Raji (cell line): ENCODE data around the gene TXNRD2.

Experiments used
- POLR2A ChIP-seq: IDR thresholded peaks from 2 replicates; pipeline ENCODE4 v1.6.1; 2011; ENCODE audit warnings: low read depth, low read length, control low read depth; ENCODE audit not compliant: insufficient read depth

The TXNRD2 gene

DNA sequence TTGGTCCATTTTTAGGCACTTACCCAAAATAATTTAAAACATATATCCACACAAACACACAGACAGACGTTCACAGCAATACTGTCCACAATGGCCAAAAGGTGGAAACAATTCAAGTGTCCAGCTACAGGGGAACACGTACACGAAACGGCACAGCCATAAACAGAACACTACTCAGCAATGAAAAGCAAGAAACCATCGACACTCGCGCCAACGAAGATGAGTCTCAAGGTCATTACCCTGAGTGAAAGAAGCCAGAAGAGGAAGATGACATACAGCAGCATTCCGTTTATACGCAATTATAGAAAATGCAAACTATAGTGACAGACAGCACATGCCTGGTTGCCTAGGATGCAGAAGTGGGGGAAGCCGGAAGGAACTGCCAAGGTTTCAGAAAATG is 13.4 kb downstream of the TXNRD2 start:
- no peak for TF ChIP-seq POLR2A

DNA sequence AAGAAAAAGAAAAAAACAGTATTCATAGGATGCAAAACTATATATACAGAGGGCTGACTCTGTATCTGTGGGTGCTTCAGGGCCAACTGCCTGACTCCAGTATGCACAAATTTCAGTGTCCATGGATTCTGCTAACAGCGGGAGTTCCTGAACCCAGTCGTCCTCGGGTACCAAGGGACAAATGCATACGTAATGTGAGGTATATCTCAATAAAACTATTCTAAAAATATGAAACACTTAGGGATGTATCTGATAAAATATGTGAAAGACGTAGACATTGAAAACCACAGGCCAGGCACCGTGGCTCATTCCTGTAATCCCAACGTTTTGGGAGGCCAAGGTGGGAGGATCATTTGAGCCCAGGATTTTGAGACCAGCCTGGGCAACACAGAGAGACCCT is 13.9 kb downstream of the TXNRD2 start:
- no peak for TF ChIP-seq POLR2A

DNA sequence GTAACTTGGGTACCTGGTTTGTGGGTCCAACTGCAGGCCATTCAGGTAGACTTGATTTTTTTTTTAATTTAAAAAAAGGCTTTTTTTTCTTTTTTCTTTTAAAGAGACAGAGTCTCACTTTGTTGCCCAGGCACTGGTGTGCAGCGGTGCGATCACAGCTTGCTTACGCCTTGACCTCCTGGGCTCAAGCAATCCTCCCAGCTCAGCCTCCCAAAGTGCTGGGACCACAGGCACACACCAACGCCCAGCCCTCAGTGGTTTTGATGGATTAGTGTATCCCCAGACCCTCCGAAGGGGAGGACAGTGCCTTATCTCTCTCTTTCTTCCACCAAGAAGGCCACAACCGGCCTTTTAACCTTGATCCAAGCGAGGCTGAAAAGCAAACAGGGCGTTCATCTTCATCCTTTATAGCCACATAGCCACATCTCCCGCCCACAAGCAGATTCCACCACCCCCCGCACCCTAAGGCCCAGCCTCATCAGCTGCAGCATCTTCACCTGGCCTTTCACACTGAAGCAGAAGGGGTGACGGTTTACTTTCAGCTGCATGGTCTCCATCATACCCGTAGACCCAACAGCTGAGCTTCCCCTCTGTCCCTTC is 17.6 kb downstream of the TXNRD2 start:
- no peak for TF ChIP-seq POLR2A

DNA sequence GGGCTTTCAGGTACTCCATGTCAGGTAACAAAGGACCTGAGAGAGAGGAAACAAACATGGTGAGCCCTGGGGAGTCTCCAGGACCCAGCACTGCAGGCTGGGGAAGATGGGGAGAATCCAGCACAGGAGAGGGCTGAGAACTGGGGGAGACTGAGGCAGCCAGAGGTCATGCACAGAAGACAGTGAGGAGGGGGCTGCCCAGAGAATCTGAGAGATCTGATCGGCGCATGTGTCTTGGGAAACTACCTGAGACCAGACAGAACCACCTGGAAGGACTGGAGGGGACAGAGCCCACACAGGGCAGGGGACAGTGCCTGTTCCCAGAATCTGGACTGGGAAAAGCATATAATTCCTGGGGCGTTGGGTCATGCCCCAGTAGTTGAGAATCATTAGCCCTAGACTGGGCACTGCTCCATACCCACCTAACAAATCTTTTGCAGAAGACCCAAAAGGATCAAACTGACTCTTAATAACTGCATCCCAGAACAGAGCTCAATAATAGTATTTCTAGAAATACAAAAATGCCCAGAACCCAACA is 20.0 kb downstream of the TXNRD2 start:
- TF ChIP-seq POLR2A = no peak

DNA sequence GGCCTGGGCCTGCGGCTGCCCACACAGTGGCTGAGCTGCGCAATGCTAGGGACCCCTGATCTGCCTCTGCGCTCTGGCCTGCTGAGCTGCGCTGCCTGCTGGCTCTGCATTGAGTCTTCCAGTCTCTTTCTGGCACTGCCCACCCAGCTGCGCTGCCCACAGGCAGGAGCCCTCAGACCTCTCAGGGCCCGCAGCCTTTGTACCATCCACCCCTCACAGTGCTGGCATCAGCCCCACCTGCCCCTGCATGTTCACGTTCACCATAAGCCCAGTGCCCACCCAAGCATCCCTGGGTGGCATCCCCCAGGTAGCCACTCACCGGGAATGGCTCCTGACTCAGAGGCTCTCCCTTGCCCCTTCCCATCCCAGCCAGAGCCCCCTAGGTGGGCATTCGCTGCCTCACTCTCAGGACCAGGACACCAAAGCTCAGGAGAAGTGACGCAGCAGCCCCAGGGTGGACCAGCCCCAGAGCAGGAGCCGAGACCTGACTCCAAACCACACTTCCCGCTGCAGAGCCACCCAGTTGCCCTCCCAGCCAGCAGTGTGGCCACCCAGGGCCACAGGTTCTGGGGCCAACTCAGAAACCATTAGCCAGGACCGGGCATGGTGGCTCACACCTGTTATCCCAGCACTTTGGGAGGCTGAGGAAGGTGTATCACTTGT is 21.8 kb downstream of the TXNRD2 start:
- no peak for TF ChIP-seq POLR2A

DNA sequence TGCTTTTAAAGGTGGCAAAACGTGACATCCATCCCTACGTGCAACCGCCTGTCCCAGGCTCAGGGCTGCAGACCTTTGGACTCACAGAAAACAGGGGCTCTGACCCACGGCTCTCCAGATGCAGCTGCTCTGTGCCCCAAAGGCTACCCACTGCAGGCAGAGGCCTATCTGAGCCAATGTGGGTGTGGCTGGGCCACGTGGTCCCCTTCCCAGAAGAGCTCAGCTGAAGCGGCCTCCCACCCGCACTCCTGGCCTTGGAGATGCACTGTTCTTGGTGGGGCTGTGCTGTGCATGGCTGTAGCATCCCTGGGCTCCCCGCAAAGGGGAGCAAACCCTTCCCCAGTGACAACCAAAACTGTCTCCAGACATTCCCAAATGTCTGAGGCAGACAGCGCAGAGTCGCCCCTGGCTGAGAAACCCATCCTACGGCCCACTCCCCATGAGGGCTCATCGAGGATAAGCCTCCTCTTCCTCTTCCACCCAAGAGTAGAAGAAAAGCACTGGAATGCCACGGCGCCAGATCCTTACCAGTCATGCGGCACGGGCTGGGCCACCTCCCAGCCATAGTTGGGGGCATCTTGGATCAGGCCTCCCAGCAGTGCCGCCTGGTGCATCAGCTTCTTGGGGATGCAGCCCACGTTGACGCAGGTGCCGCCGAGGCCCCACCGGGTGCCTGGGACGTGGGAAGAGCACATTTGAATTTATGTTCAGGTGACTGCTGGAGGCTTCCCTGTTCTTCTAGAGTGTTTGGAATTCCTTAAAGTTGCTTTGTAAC is 23.1 kb downstream of the TXNRD2 start:
- no peak for TF ChIP-seq POLR2A

DNA sequence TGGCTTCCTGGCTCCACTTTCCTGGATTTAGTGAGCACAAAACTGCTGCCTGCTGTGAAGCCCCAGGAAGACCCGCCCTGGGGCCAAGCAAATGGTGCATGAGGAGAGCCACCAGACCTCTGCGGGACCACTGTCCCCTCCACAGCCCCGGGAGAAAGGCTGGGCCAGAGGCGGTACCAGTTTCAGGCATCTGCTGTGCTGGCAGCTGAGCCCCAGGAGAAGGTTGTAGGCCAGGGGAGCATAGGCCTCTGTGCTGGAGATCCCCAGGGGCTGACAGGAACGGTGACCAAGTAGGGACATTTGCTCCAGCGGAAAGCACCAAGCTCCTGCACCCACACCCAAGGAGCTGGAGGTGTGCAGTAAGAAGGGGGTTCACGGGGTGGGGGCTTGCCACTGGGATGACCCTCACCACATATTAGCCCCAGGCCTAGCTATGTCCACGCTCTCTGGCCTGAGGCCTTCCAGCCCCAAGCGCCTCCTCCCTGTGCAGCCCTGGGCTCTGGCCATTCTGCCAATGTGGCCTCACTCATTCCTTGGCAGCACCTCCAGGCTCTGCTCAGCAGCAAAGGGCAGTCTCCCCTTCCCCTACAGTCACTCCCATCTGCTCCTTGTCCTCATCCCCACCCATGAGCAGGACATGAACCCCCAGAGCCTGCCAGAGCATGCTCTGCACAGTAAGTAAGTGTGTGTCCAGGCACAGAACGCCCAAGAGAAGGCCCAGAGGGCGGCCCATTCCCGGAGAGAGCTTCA is 24.1 kb downstream of the TXNRD2 start:
- TF ChIP-seq POLR2A = no peak

DNA sequence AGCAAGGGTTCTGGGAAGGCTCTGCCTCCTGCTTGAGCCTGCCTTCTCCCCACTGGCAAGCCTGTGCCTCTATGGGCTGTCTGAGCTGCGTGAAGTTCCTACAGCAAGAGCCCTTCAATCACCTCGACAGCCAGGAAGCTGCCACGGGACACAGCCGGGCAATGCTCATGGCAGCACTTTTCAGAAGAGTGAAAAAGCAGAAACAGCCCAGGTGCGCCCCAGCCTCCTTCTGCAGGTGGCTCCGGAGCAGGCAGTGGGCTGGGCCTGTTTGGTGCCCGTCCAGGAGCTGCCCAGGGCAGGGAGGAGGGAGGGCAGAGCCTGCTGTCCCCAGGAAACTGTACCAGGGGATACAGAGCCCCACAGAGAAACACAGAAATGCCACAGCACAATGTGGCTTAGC is 24.7 kb downstream of the TXNRD2 start:
- TF ChIP-seq POLR2A = no peak

DNA sequence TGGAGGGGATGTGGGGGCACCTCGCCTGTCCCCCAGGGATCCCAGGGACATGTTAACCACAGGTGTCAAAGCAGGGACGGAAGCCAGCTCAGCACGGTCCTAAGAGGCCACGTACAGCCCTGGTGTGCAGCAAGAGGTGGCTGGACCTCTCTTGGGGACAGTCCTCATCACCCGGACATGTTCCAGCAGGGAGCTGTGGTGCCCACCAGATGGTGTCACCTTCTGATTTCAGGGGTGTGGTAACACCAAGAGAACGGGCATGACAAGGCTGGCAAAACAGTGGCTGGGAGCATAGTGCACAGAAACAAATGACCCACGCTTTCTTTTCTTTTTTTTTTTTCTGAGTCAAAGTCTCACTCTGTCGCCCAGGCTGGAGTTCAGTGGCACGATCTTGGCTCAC is 25.6 kb downstream of the TXNRD2 start:
- no peak for TF ChIP-seq POLR2A

DNA sequence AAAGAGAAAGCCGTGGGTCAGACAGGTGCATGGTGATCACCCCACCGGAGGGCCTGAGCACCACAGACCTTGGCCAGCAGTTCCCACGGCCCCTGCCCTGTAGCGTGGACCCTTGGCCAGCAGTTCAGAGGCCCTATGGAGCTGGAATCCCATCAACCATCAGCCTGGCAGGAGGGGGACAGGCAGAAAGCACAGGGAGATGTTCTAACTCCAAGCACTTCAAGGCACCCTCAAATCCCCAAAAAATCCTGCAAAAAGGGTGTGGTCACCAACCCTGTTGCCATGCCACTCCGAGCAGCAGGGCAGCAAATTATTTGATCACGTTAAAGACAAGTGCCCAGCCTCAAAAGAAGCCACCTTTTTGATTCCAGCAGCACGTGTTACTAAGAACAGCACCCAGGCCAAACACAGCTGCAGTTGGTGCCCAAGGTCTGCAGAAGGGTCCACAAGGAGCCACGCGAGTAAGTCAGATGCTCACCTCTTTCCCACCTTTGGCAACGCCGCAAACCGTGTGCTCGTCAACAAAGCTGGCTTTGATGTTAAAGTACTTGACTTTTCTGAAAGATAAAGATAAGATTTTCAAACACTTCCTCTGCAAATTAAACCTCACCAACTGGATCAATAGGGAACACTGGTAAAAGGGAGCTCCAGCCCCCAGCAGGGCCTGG is 26.2 kb downstream of the TXNRD2 start:
- no peak for TF ChIP-seq POLR2A

DNA sequence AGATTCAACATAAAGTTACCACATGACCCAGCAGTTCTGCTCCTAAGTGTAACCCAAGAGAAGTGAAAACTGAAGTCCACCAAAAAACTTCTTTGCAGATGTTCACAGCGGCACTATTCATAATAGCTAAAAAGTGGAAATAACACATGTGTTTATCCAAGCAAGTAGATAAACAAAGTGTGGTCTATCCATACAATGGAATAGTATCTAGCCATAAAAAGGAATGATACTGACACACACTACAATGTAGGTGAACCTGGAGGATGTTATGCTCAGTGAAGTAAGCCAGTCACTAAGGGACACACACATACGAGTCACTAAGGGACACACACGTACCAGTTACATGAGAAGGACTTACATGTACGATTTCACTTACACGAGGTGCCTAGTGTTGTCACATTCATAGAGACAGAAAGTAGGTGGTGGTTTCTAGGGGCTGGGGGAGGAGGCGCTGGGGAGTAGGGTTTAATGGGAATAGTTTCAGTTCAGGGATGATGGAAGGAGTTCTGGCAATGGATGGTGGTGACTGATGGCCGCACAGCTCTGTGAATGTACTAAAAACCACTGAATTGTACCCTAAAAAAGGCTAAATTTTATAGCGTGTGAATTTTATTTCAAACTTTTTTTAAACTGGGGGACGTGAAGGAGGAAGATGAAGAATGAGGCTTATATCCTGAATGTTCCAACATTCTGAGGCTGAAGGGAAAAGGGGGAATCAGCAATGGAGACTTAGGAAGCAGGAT is 27.2 kb downstream of the TXNRD2 start:
- no peak for TF ChIP-seq POLR2A

DNA sequence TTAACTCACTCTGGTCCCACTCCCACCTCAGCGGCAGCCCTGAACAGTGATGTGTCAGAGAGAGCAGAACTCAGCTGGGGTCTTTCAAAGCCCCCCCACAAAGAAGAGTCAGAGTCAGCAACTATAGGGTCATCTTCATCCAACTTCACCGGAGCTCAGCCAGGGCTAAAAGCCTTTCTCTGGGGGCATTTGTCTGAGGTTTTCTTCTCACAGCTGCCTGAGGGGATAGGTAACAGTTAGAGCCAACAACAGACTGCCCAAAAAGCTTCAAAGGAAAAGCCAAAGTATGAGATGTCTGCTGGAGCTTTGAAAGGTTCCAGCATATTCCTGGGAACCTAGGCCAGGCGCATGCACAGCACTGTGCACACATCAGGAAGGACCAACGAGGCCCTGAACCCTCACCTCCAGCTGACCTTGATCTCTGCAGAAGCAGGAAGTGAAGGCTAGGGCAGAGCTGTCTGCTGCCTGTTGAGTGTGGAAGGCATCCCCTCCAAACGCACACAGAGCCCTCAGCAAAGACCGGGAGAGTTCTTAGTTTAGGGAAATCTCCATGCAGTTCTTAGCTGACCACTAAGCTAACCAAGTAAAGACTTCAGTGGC is 28.2 kb downstream of the TXNRD2 start:
- no peak for TF ChIP-seq POLR2A

DNA sequence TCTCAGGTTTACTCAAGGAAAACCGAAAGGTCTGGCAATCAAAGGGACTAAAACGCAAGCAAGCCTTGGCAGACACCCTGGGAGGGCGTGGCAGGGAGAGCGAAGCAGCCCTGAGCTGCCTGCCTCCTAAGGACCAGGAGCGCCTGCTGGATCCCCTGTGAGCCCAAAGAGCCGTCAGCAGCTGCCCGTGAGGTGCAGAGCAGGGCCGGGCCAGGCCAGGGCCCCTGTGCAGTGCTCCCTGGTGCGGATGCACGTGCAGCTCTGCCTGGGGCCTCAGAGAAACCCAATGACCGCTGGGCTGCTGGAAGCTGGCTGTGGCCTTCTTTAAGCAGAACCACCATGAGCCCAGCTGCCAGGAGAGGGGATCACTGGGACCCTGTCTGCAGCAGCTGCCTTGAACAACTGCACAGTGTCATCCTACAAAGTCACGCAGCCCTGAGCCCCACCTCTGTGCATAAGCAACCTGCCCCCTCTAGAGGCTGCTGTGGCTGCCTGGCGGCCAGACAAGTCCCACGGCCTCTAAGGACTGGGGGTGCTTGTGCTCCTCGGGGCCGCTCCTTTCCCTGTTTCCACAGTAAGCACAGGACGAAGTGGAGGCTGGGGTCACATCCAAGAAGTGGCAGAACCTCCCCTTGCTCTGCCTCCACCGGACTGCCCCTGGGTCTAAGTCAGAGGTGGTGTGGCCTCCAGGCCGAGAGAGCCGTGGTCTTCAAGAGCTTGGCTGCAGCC is 29.2 kb downstream of the TXNRD2 start:
- no peak for TF ChIP-seq POLR2A

DNA sequence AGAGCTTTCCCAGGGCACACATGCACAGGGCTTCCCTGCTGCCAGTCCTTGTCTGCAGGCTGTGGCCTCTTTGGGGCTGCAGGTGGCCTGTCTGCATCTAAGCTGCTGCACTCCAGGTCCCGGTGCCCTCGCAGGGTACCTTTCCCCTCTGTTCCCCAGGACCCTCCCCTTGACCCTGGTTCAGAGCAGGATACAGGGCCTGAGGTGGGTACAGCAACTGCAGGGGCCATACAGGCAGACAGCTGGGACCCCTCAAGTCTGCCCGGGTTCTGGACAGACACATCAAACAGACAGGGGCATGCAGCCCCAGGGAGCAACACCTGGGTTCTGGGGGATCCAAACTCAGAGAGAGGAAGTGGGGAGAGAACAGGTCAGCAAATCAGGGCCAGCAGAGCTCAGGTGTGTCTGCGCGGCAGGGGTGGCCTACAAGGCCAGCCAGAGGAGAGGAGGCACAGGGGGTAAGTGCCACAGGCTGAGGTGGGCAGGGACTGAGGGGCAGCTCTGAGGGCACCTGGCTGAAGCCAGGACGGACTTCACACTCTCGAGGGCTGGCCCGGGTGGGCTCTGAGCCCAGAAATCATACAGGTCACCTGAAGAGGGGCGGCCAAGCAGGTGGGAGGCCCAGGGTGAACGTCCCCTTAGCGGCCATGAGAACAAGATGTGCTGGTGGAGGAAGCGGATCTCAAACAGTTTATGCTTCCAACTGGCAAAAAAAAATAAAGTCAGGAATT is 29.9 kb downstream of the TXNRD2 start:
- TF ChIP-seq POLR2A = no peak
